Fibroblast of skin of right biceps (primary cell): ENCODE data around the gene BCL11A.

Experiments
- DNase-seq: peaks from one replicate; pipeline ENCODE4 v3.0.0-alpha.2; 2013

Gene BCL11A

DNA sequence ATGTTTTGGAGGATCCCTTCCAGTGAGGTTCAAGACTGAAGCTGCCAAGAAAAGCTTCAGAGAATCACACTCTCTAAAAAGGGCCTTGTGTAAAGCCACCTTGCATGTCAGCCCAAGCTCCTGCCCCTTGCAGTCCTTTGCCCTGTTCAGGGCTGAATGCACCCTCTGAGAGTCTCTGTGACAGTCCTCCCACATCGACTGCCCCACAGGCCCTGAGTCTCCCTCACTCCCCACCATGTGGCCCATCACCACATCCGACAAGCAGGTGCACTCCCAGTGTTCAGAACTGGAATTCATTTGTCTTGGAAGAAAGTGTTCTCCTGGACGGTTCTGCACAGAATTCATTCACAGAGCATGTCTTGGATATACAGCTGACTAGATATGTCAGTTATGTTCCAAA lies 31.0 kb downstream of the BCL11A start:
- DNase-seq = no peak

- no peak for DNase-seq
Measured at GRCh38 chr2:60521626-60522025, 31.8 kb downstream of the BCL11A start.

GRCh38 chr2:60520917-60521539 lies 32.4 kb downstream of the BCL11A start:
- no peak for DNase-seq

GRCh38 chr2:60520151-60520876 lies 33.1 kb downstream of the BCL11A start:
- peak; percentile 78 for DNase-seq

DNA sequence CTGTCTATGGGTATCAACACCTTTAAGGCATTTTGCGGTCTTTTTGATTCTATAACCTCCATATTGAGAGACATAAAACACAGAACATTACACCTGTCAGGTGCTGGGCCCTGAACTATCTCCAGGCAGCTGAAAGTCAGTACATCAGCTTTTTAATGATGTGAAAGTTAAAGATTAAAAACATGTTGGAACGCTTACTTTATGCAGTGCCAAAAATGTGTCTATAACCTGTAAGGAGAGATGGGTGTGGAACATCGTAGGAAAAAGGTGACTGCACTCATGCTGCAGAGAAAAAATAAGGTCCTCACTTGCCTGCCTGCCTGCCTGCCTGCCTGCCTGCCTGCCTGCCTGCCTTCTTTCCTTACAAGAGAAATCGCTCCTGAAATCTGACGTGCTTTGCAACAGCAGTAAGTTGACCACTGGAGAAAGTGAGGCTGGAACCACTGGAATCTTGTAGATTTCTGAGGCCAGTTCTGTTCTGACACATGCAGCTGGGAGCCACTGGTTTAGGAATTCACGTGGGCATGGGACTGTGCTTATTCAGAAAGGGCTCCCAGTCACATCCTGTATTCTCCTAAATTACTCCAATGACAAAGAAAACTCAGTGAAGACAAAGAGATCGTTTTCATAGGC lies 34.1 kb downstream of the BCL11A start:
- DNase-seq = peak; percentile 78

- DNase-seq = no peak
Measured at GRCh38 chr2:60518567-60518966, 34.9 kb downstream of the BCL11A start.

GRCh38 chr2:60517446-60517845 lies 36.0 kb downstream of the BCL11A start:
- peak; percentile 49 for DNase-seq

DNA sequence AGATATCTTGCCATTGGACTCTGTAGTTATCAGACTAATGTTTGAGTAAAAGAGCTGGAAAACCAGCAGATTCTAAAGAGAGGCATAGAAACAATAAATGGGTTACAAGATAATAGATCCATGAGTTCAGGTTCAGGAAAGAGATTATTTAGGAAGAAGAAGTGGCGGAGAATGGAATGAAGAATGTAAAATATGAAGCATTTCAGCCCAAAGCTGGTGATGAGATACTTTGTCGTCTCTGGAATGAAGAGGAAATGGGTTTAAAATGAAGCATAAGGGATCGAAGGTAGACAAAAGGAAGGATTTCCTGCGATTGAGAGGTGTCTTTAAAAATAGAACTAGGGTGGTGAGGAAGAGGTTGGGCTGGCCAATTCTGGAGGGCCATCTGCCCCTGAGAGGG lies 36.6 kb downstream of the BCL11A start:
- no peak for DNase-seq

GRCh38 chr2:60516383-60516811 lies 37.1 kb downstream of the BCL11A start:
- DNase-seq = peak; percentile 95

DNA sequence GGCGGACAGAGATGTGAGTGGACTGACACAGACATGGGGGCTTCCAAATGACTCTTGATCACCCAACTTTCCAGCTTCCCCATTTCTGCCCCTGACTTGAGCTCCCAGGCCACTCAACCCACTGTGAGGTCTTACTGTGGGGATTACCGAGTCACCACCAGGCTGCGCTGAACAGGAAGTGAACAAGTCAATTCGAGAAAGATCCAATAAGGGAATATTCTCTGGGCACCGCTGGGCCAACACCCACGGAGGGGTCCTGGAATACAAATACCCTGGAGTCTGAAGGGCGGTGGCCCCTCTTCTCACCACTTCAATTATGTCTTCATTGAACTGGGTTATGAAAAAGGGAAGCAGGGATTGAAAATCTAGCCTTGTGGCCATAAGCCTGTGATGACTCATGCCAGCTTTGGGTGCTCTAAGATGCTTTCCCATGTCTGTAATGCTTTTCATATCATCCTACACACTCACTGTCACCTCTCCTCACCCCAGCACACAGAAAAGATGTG lies 37.7 kb downstream of the BCL11A start:
- peak; percentile 95 for DNase-seq

- no peak for DNase-seq
Measured at GRCh38 chr2:60513996-60514395, 39.5 kb downstream of the BCL11A start.

DNA sequence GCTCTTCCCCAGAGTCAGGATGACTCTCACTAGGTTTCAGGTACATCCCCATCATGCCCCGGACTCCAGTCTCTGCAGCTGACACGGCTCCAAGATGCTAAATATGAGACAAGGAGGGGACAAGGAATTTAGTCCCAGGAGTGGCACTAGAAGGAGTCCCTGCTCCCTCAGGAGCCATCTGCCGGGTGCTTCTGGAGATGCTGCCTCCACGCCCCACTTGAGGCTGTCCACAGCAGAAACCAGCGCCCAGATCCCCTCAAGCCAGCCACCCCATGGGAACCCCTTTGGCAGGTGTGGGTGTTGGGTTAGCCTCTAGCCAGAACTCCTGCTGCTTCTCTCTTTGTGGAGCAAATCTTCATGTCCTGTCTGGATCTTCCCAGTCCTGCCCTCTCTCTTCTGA lies 40.3 kb downstream of the BCL11A start:
- no peak for DNase-seq

- DNase-seq = no peak
Measured at GRCh38 chr2:60512641-60513040, 40.8 kb downstream of the BCL11A start.

DNA sequence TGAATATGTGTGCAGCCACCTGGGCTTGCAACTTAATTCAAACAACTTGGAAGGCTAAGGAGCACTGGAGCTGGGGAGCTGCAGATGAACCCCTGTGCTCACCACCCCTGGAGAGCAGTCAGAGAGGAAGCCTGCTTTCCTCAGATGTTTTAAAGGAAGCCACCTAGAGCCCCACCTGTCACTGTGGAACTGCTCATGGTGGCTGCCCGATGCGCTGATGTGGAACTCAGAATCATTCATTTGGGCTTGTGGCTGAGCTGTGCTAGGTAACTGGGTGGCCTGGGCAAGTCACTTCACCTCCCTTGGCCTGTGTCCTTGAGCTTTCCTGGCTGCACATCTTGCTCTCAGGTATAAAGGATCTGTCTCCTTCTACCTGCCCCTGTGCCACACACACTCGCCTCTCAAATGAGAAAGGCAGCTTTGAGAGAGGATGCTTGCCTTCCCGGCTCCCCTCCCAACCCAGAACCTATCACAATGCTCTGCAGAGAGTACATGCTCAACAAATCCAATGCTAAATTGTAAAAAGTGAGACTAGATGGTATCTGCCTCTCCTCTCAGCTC lies 41.3 kb downstream of the BCL11A start:
- no peak for DNase-seq

GRCh38 chr2:60510713-60511112 lies 42.7 kb downstream of the BCL11A start:
- DNase-seq = no peak

- no peak for DNase-seq
Measured at GRCh38 chr2:60509066-60509465, 44.4 kb downstream of the BCL11A start.

- no peak for DNase-seq
Measured at GRCh38 chr2:60508339-60508917, 45.0 kb downstream of the BCL11A start.

- no peak for DNase-seq
Measured at GRCh38 chr2:60507211-60507965, 46.1 kb downstream of the BCL11A start.

DNA sequence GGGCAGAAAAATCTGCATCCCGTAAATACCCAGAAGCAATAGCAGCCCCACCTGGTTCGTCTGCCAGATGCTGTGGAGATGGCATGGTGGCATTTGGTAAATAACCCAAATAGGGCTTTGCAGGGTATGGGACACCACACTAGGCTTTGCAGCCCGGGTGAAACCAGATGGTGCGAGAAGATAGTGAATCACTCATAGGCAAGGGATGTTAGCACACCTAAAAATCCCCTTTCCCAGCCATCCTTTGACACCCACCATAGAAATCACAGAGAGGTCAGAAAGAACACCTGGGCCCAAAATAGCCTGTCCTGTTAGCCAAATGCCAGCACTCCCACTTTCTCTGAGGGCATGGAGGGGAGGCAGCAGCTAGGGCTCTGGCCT lies 47.6 kb downstream of the BCL11A start:
- no peak for DNase-seq

DNA sequence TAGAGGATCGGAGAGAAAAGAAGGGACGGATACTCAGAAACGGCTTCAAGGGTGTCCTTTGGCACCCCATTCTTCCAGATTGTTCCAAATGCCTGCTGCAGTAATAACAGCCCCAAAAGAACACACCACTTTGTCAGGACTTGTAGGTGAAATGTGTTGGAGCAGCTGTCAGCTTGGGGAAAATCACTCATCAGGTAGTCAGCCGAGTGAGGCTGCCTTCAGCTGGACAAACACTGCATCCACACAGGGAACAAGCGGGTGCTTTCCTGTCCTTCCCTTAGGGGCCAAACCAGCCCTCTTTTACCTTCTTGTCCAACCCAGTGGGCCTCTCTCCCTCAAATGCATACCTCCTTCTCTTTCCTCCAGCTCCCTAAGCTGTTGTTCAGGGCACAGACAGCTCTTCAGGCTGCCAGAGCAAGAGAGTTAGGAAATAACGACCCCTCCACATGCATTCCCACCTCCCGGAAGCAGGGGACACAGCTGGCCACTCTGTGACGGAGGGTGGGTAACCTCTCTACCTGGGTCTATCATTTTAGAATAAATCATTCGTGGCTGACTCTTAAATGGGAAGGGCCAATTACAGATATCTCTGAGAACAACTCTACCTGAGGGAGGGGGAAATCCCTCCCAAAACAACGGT lies 48.1 kb downstream of the BCL11A start:
- DNase-seq = no peak

- no peak for DNase-seq
Measured at GRCh38 chr2:60504049-60504448, 49.4 kb downstream of the BCL11A start.

GRCh38 chr2:60502144-60502543 lies 51.3 kb downstream of the BCL11A start:
- no peak for DNase-seq
